ENCODE data around the gene HIVEP3.

DNA sequence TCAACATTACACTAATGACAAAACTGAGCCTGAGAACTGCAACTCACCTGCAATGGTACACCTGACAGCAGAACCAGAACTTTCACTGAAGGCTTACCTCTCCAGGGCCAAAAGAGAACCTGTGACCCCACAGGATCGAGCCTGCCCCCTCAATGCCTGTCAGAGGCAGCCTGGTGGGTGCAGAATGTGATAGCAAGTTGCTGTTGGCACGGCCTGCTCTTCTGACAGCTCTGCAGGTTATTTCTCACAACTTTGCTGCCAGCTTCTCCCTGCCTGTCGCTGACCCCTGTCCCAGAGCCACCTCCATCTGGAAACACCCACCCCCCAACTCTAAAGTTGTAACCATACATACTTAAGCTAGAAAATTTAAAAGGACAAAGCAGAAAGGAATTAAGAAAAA, 35.2 kb downstream of the HIVEP3 start:
- TF ChIP-seq, protein P1, sequence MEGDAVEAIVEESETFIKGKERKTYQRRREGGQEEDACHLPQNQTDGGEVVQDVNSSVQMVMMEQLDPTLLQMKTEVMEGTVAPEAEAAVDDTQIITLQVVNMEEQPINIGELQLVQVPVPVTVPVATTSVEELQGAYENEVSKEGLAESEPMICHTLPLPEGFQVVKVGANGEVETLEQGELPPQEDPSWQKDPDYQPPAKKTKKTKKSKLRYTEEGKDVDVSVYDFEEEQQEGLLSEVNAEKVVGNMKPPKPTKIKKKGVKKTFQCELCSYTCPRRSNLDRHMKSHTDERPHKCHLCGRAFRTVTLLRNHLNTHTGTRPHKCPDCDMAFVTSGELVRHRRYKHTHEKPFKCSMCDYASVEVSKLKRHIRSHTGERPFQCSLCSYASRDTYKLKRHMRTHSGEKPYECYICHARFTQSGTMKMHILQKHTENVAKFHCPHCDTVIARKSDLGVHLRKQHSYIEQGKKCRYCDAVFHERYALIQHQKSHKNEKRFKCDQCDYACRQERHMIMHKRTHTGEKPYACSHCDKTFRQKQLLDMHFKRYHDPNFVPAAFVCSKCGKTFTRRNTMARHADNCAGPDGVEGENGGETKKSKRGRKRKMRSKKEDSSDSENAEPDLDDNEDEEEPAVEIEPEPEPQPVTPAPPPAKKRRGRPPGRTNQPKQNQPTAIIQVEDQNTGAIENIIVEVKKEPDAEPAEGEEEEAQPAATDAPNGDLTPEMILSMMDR (IDR thresholded peaks at IDR 0.05), result no peak
- no peak for TF ChIP-seq POLR2A (IDR thresholded peaks at IDR 0.05)

Data from lower leg skin (tissue), 3 donors.